GM21723 (cell line): ENCODE data around the gene C2orf72.
"Not testable (repeated sequence)": the region's sequence is repeated elsewhere in the genome, so short reads cannot be mapped to it uniquely, and the experiment has no call there.

Source experiments
- ATAC-seq: cut with Tn5 transposase; IDR thresholded peaks from one replicate; pipeline ENCODE4 v1.9.1; 2021; ENCODE audit warnings: mild to moderate bottlenecking, moderate library complexity; ENCODE audit not compliant: unreplicated experiment

C2orf72 gene

DNA sequence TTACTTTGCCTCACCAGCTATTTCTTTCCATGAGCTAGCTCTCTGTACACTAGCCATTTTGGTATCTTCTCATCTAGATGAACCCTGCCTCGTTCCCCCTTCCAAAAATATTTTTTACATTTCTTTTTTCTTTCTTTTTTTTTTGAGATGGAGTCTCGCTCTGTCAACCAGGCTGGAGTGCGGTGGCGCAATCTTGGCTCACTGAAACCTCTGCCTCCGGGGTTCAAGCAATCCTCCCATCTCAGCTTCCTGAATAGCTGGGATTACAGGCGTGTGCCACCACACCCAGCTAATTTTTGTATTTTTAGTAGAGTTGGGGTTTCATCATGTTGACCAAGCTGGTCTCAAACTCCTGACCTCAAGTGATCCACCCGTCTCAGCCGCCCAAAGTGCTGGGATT is 30.2 kb downstream of the C2orf72 start:
- not testable (repeated sequence) for ATAC-seq

DNA sequence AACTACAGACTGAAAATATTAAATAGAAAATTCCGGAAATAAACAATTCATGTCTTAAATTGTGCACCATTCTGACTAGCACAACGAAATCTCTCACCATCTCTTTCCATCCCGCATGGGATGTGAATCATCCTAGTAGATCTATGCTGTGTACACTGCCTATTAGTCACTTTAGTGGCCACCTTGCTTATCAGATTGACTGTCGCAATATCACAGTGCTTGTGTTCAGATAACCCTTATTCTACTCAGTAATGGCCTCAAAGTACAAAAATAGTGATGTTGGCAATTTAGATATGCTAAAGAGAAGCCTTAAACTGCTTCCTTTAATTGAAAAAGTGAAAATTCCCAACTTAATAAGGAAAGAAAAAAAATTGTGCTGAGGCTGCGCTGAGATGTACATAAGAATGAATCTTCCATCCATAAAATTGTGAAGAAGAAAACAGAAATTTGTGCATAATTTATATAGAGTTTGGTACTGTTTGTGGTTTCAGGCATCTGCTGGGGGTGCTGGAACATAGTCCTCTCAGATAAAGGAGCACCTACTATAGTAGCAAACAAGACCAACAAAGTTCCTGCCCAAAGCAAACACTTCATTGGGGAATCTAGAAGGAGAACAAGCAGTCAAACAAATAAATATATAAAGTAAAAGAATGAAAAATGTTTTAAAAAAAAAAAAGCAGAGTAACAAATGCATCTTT is 31.4 kb downstream of the C2orf72 start:
- ATAC-seq, result no peak

DNA sequence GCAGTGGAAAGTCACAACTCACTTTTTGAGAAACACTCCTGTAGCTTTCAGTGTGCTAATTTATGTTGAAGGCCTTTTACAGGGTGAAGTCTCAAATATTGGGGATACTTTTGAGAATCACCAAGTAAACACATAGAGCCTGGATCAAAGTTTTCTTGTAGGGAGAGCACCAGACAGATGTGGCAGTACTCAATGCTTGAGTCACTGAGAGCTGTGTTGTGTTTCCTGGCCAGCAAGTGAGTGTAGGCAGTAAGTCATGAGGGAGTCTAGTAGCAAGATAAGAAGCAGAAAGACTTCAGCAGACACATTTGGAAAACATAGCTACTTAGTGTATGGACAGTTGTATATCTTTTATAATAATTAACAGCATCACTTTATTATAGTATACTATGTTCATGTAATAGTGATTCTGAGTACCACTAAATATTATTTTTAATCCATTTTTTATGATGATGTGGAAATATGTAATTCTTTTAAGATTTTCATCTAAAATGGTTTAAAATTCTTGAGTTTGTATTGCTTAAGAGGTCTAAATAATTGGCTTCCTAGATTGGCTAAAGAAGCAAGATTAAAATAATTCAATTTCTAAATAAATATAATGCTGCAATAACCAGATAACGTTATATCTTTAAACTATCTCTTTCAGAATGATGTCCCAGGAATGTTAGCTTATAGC is 32.2 kb downstream of the C2orf72 start:
- ATAC-seq, result no peak

DNA sequence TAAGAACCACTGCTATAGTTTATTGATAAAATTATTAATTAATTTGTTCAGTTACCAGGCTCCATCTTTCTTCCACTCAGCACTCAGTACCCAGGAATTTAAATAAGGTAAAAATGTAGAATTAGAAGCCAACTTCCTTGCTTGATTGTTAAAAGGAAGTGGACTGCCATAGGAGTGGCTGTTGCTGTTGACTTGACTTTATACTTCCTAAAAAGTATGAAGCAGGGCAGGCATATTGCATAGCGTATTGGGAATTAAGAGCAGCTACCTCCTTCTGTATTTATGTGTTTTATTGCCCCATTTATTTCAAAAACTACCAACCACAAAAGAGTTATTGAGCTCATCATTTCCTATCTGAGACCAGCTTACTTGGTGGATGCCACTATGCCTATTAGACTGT is 47.2 kb downstream of the C2orf72 start:
- ATAC-seq, result no peak

DNA sequence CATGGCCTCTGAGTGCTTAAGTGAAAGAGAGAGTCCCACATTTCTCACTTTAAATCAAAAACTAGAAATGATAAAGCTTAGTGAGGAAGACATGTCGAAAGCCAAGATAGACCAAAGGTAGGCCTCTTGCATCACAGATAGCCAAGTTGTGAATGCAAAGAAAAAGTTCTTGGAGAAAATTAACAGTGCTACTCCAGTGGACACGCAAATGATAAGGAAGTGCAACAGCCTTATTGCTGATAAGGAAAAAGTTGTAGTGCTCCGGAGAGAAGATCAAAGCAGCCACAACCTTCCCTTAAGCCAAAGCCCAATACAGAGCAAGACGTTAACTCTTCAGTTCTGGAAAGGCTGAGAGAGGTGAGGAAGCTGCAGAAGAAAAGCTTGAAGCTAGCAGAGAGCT is 51.4 kb downstream of the C2orf72 start:
- ATAC-seq, result no peak

DNA sequence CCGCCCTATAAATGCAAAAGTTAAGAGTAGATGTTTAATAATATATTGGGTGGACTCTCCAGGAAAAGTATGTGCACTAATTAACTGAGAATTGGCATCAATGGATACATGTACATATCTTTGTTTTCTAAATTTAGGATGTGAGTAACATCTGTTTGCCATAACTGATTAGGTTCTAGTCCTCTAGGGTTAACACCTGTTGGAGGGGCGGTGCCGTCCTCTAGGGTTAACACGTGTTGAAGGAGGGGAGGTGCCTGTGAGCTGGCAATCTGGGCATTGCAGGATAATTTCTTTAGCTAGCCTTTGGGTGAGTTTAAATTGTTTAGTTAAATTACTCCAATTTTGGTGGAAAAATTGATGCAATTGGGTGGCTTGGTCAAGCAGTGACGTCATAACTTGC is 56.6 kb downstream of the C2orf72 start:
- ATAC-seq, result no peak

DNA sequence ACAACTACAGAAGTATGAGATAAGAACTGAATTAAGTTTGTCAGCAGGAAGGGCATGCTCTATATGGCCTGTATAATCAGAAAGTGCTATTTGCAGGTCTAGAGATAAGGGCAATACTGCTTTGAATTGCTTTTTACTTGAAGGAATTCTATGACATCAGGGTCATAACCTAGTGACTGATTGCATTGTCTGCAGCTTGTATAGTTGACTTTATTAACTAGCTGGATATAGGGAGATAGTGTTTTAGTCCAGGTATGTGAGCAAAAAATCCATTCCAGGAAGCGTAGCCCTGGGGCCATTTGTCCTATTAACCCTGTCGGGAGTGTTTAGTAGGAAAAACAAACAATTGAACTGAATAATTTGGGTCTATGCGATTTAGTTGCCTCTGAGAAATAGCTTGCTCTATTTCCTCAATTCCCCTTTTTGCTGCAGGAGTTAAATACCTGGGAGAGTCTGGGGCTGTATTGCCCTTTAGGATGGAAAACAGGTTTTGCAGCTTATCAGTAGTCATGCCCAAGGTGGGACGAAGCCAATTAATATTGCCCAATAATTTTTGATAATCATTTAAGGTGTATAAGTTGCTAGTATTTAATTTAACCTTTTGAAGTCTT is 57.5 kb downstream of the C2orf72 start:
- ATAC-seq, result no peak
